Neural cell (in vitro differentiated cells): ENCODE results near the gene AUNIP. TPM values are rescaled to one million over a fixed set of nuclear protein-coding genes. Genes with fewer than 3 reads are reported as not detected.

Experiments
- H2AFZ ChIP-seq: fragments of 200-600, 300-800 bp; sonication (generic), shearing (Covaris generic); 2 replicates; pipeline ENCODE4 v1.6.0; 2014; ENCODE audit warnings: low read depth, mild to moderate bottlenecking, antibody characterized with exemption, low read length, moderate library complexity
- H3F3A ChIP-seq: fragments of 200-600 bp; shearing (Covaris generic); 2 replicates; pipeline ENCODE4 v1.6.1; 2016; ENCODE audit warnings: mild to moderate bottlenecking, moderate library complexity, mixed read lengths, antibody characterized with exemption, low read length; ENCODE audit not compliant: insufficient read depth, poor library complexity, severe bottlenecking
- H3K27ac ChIP-seq: fragments of 200-600, 300-800 bp; sonication (generic), shearing (Covaris generic); 2 replicates; pipeline ENCODE4 v1.5.1; 2014; ENCODE audit warnings: mild to moderate bottlenecking, low read length, moderate library complexity
- H3K27me3 ChIP-seq: fragments of 300-800, 200-600 bp; sonication (generic), shearing (Covaris generic); 2 replicates; pipeline ENCODE4 v1.6.0; 2014; ENCODE audit warnings: mild to moderate bottlenecking, low read depth, low read length, moderate library complexity; ENCODE audit not compliant: insufficient read depth
- H3K36me3 ChIP-seq: fragments of 300-800, 200-600 bp; sonication (generic), shearing (Covaris generic); 2 replicates; pipeline ENCODE4 v1.5.1; 2014; ENCODE audit warnings: mild to moderate bottlenecking, antibody characterized with exemption, low read length, moderate library complexity; ENCODE audit not compliant: insufficient read depth
- H3K4me2 ChIP-seq: fragments of 300-800, 200-600 bp; sonication (generic), shearing (Covaris generic); 2 replicates; pipeline ENCODE4 v1.6.0; 2014; ENCODE audit warnings: mild to moderate bottlenecking, low read length
- H3K4me3 ChIP-seq: fragments of 300-800, 200-600 bp; sonication (generic), shearing (Covaris generic); 2 replicates; pipeline ENCODE4 v1.5.1; 2014; ENCODE audit warnings: mild to moderate bottlenecking, low read length, moderate library complexity
- H3K79me2 ChIP-seq: fragments of 200-600 bp; shearing (Covaris generic); replicated peaks from 2 replicates; pipeline ENCODE4 v1.6.0; 2014; ENCODE audit warnings: mild to moderate bottlenecking, low read length, moderate library complexity; ENCODE audit not compliant: insufficient read depth
- H3K9ac ChIP-seq: fragments of 300-800, 200-600 bp; sonication (generic), shearing (Covaris generic); 2 replicates; pipeline ENCODE4 v1.6.1; 2016; ENCODE audit warnings: mild to moderate bottlenecking, low read length, mixed read lengths
- H3K9me2 ChIP-seq: fragments of 200-600 bp; shearing (Covaris generic); 2 replicates; pipeline ENCODE4 v1.6.1; 2016; ENCODE audit warnings: mild to moderate bottlenecking, low read length, mixed read lengths; ENCODE audit not compliant: insufficient read depth
- H3K9me3 ChIP-seq: fragments of 200-600, 300-800 bp; sonication (generic), shearing (Covaris generic); 2 replicates; pipeline ENCODE4 v1.6.1; 2016; ENCODE audit warnings: mild to moderate bottlenecking, mixed run types, low read length, moderate library complexity, mixed read lengths
- H4K20me1 ChIP-seq: fragments of 200-600 bp; shearing (Covaris generic); 2 replicates; pipeline ENCODE4 v1.6.1; 2016; ENCODE audit warnings: mild to moderate bottlenecking, mixed run types; ENCODE audit not compliant: insufficient read depth
- EP300 ChIP-seq: fragments of 450-650 bp; conservative IDR thresholded peaks from 2 replicates; pipeline ENCODE4 v1.6.1; 2014; ENCODE audit warnings: antibody characterized with exemption, mild to moderate bottlenecking, moderate library complexity; ENCODE audit not compliant: poor library complexity, severe bottlenecking
- EZH2 ChIP-seq: fragments of 200-600, 300-800 bp; shearing (Covaris generic), sonication (generic); IDR thresholded peaks from 2 replicates; pipeline ENCODE4 v1.6.1; 2014; ENCODE audit warnings: antibody characterized with exemption, low read length, borderline replicate concordance, mild to moderate bottlenecking; ENCODE audit not compliant: insufficient read depth, poor library complexity, severe bottlenecking
- MXI1 ChIP-seq: fragments of 450-650 bp; conservative IDR thresholded peaks from 2 replicates; pipeline ENCODE4 v1.6.1; 2014; ENCODE audit warnings: antibody characterized with exemption, mild to moderate bottlenecking; ENCODE audit not compliant: poor library complexity, severe bottlenecking
- POLR2AphosphoS5 ChIP-seq: IDR thresholded peaks from 2 replicates; pipeline ENCODE4 v1.6.1; 2012
- RAD21 ChIP-seq: fragments of 450-650 bp; conservative IDR thresholded peaks from 2 replicates; pipeline ENCODE4 v1.6.1; 2014; ENCODE audit warnings: antibody characterized with exemption, mild to moderate bottlenecking, moderate library complexity
- SMC3 ChIP-seq: fragments of 450-650 bp; conservative IDR thresholded peaks from 2 replicates; pipeline ENCODE4 v1.6.1; 2014; ENCODE audit warnings: antibody characterized with exemption, mild to moderate bottlenecking, moderate library complexity; ENCODE audit not compliant: poor library complexity
- TAF1 ChIP-seq: IDR thresholded peaks from 2 replicates; pipeline ENCODE4 v1.6.1; 2012; ENCODE audit warnings: low read depth
- polyA plus RNA-seq: library from polyadenylated mRNA; depleted of rRNA; stranded (reverse); fragments of >200 nt; gene quantifications from 2 replicates; pipeline ENCODE4 v1.2.3, GENCODE V29; 2014
- TF ChIP-seq, protein P1 (sequence below): IDR thresholded peaks from 2 replicates; pipeline ENCODE4 v1.6.1; 2012; ENCODE audit warnings: borderline replicate concordance
- TF ChIP-seq, protein P2 (sequence below): fragments of 450-650 bp; IDR thresholded peaks from 2 replicates; pipeline ENCODE4 v1.5.1; 2014; ENCODE audit warnings: antibody characterized with exemption, mild to moderate bottlenecking, moderate library complexity; ENCODE audit not compliant: poor library complexity, severe bottlenecking

AUNIP gene
- polyA plus RNA-seq, 1 donor from 2014 or later: 0.48 TPM

DNA sequence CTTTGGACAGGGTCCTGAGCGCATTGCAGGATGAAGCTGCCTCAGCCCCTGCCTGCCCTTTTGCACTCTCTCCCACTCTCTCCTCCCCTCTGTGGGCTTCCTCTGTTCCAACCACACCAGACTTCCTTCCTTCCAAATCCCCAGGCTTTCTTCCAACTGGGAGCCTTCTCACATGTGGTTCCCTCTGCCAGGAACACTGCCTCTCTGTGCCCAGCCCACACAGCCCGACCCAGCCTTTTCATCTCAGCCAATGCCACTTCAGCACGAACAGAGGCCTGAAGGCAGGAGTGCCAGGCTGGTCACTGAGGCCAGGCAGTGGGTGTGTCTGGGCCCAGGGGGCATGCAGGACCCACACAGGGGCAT is 53.4 kb downstream of the AUNIP start:
- Histone ChIP-seq H3K4me3 (no peak overlapping the region), H3K9me3 (no peaks in the 10 kb centered on the region), H3K27ac (no peak overlapping the region), H3K4me2 (no peak overlapping the region), H3K9me2 (no peaks in the 10 kb centered on the region), H3K79me2 (no peaks in the 10 kb centered on the region), H3K27me3 (no peaks in the 10 kb centered on the region), H2AFZ (no peak overlapping the region), H3K9ac (no peak overlapping the region), H3K36me3 (no peaks in the 10 kb centered on the region), H3F3A (no peaks in the 10 kb centered on the region), H4K20me1 (no peaks in the 10 kb centered on the region)
- TF ChIP-seq EP300 (no peak), POLR2AphosphoS5 (no peak), RAD21 (no peak), MXI1 (no peak), TAF1 (no peak), SMC3 (no peak), EZH2 (no peak)
- TF ChIP-seq, protein P1, sequence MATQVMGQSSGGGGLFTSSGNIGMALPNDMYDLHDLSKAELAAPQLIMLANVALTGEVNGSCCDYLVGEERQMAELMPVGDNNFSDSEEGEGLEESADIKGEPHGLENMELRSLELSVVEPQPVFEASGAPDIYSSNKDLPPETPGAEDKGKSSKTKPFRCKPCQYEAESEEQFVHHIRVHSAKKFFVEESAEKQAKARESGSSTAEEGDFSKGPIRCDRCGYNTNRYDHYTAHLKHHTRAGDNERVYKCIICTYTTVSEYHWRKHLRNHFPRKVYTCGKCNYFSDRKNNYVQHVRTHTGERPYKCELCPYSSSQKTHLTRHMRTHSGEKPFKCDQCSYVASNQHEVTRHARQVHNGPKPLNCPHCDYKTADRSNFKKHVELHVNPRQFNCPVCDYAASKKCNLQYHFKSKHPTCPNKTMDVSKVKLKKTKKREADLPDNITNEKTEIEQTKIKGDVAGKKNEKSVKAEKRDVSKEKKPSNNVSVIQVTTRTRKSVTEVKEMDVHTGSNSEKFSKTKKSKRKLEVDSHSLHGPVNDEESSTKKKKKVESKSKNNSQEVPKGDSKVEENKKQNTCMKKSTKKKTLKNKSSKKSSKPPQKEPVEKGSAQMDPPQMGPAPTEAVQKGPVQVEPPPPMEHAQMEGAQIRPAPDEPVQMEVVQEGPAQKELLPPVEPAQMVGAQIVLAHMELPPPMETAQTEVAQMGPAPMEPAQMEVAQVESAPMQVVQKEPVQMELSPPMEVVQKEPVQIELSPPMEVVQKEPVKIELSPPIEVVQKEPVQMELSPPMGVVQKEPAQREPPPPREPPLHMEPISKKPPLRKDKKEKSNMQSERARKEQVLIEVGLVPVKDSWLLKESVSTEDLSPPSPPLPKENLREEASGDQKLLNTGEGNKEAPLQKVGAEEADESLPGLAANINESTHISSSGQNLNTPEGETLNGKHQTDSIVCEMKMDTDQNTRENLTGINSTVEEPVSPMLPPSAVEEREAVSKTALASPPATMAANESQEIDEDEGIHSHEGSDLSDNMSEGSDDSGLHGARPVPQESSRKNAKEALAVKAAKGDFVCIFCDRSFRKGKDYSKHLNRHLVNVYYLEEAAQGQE: no peak
- TF ChIP-seq, protein P2, sequence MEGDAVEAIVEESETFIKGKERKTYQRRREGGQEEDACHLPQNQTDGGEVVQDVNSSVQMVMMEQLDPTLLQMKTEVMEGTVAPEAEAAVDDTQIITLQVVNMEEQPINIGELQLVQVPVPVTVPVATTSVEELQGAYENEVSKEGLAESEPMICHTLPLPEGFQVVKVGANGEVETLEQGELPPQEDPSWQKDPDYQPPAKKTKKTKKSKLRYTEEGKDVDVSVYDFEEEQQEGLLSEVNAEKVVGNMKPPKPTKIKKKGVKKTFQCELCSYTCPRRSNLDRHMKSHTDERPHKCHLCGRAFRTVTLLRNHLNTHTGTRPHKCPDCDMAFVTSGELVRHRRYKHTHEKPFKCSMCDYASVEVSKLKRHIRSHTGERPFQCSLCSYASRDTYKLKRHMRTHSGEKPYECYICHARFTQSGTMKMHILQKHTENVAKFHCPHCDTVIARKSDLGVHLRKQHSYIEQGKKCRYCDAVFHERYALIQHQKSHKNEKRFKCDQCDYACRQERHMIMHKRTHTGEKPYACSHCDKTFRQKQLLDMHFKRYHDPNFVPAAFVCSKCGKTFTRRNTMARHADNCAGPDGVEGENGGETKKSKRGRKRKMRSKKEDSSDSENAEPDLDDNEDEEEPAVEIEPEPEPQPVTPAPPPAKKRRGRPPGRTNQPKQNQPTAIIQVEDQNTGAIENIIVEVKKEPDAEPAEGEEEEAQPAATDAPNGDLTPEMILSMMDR: no peak

DNA sequence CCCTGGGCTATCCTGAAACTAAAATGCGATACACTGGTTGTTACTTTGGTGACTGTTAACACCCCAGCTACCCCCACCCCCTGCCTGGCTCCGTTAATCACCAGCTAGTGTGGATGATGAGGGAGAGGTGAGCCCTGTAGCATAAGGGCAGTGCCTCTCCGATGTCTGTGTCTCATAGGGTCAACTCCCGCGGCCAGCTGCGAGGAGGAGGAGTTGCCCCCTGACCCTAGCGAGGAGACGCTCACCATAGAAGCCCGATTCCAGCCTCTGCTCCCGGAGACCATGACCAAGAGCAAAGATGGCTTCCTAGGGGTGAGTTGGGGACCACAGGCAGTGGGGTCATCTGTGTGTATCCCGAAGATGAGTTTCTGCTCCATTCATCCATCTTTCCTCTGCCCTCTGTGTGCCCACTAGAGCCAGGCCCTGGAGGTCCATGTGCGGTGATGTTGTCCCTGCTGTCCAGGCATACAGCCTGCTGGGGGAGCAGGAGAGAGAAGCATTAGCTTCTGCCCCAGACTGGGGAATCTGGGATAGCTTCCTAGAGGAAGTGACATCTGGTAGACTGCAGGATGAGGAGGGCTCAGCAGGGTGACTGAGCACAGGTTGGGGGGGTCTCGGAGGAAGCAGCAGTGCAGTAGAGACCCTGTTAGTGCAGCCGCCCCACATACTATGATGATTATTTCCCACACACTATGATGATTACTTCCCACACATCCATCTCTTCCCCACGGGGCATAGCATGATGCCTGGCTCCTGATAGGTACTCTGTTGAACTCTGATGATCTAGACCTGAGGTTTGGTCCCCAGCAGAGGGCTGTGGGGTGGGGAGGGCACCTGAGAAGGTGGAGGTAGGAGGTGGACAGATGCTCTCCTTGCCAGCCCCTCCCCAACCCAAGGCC is 54.0 kb downstream of the AUNIP start:
- Histone ChIP-seq H3K9me3 (no peaks in the 10 kb centered on the region), H3K9me2 (no peaks in the 10 kb centered on the region), H2AFZ (no peak overlapping the region), H3F3A (no peaks in the 10 kb centered on the region), H3K79me2 (no peaks in the 10 kb centered on the region), H3K27me3 (no peaks in the 10 kb centered on the region), H4K20me1 (no peaks in the 10 kb centered on the region), H3K4me3 (no peak overlapping the region), H3K27ac (no peak overlapping the region), H3K4me2 (no peak overlapping the region), H3K9ac (no peak overlapping the region), H3K36me3 (no peaks in the 10 kb centered on the region)
- TF ChIP-seq RAD21: no peak
- TF ChIP-seq, protein P1: no peak
- no peak for TF ChIP-seq EP300
- TF ChIP-seq, protein P2: no peak
- TF ChIP-seq SMC3: no peak
- no peak for TF ChIP-seq POLR2AphosphoS5
- no peak for TF ChIP-seq MXI1
- no peak for TF ChIP-seq TAF1
- no peak for TF ChIP-seq EZH2
